GM18520 (cell line): Measurements from ENCODE around the gene POLD1.
"Not testable (repeated sequence)": the region's sequence is repeated elsewhere in the genome, so short reads cannot be mapped to it uniquely, and the experiment has no call there.

Source experiments
- ATAC-seq: cut with Tn5 transposase; IDR thresholded peaks from one replicate; pipeline ENCODE4 v1.9.1; 2021; ENCODE audit not compliant: unreplicated experiment

The POLD1 gene

DNA sequence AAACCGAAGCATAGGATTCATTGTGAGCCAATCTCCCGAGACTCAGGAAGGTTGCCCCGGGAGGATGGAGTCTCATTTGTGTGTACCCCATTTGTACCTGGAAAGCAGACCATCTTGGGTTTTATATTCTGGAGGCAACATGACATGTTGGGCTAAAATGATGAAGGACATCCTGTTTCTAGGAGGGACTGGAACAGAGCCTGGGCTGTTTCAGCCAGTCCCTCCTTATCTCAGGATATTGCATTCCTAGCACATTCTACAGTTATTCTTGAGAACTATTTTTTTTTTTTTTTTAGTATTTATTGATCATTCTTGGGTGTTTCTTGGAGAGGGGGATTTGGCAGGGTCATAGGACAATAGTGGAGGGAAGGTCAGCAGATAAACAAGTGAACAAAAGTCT, 6.1 kb downstream of the POLD1 start:
- not testable (repeated sequence) for ATAC-seq

DNA sequence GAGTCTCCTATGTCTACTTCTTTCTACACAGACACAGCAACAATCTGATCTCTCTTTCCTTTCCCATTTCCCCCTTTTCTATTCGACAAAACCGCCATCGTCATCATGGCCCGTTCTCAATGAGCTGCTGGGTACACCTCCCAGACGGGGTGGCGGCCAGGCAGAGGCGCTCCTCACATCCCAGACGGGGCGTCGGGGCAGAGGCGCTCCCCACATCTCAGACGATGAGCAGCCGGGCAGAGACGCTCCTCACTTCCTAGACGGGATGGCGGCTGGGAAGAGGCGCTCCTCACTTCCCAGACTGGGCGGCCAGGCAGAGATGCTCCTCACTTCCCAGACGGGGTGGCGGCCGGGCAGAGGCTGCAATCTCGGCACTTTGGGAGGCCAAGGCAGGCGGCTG, 6.8 kb downstream of the POLD1 start:
- ATAC-seq: not testable (repeated sequence)

DNA sequence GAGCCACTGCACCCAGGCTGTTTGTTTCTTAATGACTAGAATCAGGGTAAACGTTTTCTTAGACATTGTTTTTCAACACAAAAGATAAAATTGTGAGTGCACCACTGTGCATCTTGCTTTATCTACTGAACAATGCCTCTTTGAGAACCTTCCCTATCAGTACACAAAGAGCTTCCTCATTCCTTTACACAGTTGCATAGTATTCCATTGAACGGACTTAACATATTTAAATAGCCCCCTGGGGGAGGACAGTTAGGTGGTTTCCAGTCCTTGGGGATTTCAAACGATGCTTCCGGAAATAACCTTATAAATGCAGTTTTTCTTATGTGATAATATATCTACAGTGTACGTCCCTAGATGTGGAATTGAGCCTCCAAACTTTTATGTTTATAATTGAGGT, 8.6 kb downstream of the POLD1 start:
- ATAC-seq: no peak

DNA sequence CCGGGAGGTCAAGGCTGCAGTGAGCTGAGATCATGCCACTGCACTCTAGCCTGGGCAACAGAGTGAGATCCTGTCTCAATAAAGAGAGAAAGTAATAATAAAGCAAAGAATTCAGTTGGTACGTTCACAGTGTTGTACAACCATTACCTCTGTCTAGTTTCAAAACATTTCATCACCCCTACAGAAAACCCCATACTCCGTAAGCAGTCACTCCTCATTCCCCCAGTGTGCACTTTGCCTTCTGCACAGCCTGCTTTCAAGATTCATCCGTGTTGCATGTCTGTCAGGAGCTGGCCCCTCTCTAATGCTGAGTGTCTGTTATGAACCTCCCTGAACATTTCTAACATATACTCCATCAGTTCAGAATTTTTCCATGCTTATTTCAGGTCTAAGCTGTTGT, 9.4 kb downstream of the POLD1 start:
- no peak for ATAC-seq

DNA sequence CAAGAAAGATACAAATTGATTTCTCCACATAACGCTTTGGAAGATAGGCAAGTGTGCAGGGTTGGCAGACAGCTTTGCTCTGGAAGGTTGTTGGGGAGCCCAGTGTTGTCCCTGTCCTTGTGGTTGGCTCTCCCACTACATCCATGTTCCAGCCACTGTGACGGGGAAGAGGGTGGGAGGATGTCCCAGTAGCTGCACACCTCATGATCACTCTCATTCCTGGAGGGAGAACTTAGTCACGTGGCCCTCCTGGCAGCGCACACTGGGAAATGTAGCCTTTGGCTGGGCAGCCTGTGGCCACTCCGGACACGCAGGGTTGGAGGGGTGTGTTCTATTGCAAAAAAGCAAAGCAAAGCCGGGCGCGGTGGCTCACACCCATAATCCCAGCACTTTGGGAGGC, 9.9 kb downstream of the POLD1 start:
- no peak for ATAC-seq

DNA sequence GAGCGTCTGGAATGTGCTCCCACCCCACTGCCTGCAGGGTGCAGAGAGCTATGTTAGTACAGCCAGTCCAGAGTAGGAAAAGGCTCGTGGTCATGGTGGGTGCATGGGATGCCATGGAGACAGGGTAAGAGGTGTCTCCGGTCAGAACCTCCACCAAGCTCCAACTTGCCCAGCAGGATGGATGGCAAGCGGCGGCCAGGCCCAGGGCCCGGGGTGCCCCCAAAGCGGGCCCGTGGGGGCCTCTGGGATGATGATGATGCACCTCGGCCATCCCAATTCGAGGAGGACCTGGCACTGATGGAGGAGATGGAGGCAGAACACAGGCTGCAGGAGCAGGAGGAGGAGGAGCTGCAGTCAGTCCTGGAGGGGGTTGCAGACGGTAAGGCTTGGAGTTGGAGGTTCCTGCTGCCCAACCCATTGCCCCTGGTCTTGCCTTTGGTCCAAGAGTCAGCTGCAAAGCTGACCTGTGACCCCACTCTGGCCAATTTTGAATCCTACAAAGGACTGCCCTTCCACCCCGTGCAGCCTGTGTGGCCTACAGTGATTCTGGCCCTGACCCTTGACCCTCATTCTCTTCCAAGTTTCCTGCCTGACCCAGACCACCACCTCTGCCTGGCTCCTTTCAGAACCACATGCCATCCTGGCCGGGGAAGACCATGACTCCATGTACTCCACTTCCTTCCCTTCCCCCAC, 14.7 kb downstream of the POLD1 start:
- ATAC-seq: no peak

DNA sequence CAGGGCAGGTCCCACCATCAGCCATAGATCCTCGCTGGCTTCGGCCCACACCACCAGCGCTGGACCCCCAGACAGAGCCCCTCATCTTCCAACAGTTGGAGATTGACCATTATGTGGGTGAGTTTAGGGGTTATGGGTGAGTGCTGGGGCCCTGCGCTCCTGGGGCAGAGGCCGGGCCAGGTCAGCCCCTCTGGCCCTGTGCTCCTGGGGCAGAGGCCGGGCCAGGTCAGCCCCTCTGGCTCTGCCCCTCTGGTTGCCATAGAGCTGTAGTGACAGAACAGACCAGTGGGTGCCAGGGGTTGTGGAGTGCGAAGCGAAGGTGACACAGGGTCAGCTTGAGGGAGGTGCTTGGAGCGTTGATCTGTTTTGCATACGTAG, 15.2 kb downstream of the POLD1 start:
- no peak for ATAC-seq

DNA sequence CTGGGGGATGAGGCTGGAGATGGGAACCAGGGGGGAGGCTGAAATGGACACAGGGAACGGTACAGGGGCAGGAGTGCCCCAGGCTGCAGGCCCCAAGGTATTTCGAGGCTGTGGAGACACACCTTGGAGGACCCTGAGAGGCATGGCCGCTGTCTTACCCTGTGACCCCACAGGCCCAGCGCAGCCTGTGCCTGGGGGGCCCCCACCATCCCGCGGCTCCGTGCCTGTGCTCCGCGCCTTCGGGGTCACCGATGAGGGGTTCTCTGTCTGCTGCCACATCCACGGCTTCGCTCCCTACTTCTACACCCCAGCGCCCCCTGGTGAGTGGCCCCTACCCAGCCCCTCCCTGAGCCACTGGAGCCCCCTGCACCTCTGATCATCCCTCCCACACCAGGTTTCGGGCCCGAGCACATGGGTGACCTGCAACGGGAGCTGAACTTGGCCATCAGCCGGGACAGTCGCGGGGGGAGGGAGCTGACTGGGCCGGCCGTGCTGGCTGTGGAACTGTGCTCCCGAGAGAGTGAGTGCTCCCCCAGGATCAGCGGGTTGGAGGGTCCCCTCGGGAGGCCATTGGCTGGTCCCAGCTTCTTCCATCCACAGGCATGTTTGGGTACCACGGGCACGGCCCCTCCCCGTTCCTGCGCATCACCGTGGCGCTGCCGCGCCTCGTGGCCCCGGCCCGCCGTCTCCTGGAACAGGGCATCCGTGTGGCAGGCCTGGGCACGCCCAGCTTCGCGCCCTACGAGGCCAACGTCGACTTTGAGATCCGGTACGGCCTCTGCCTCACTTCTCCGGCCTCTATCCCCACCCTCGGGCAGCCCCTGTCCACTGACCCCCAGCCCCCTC, 17.7 kb downstream of the POLD1 start:
- ATAC-seq: no peak

DNA sequence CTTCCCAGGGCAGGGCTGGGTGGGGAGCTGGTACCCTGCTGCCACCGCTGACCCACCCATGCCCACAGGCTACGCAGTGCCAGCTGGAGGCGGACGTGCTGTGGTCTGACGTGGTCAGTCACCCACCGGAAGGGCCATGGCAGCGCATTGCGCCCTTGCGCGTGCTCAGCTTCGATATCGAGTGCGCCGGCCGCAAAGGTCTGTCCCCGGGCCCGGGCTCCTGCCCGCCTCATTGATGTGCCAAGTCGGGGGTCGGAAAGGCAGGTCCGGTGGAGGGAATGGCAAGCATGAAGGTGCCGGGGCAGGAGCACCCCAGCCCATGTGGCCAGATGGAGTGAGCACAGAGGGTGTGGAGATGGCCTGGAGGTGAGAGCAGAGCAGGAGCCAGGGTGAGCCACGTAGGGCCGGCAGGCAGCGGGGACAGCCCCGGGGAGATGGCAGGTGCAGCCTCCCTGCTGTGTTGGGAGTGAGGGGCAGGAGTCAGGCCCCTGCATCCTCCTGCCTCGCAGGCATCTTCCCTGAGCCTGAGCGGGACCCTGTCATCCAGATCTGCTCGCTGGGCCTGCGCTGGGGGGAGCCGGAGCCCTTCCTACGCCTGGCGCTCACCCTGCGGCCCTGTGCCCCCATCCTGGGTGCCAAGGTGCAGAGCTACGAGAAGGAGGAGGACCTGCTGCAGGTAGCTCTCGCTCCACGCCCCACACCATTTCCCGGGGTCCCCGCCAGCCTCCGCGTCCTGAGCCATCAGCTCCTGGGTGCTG, 18.6 kb downstream of the POLD1 start:
- ATAC-seq: no peak

DNA sequence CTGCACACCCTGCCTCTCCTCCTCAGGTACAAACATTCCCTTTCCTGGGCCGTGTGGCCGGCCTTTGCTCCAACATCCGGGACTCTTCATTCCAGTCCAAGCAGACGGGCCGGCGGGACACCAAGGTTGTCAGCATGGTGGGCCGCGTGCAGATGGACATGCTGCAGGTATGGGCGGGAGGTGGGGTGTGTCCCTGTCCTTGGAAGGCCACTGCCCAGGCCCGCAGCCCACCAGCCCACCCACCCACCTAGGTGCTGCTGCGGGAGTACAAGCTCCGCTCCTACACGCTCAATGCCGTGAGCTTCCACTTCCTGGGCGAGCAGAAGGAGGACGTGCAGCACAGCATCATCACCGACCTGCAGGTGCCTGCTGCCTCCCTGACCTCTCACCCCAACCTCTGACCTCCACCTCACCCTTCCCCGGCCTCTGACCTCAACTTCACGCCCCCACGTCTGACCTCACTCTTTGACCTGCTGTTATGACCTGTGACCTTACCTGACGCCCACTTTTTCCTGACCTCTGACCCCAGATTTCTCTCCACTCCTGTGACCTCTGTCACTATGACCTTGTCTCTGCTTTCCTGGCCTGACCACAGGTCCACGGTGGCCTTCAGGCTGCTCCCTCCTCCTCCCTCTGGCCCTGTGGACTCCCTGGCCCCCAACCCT, 22.1 kb downstream of the POLD1 start:
- ATAC-seq: no peak

DNA sequence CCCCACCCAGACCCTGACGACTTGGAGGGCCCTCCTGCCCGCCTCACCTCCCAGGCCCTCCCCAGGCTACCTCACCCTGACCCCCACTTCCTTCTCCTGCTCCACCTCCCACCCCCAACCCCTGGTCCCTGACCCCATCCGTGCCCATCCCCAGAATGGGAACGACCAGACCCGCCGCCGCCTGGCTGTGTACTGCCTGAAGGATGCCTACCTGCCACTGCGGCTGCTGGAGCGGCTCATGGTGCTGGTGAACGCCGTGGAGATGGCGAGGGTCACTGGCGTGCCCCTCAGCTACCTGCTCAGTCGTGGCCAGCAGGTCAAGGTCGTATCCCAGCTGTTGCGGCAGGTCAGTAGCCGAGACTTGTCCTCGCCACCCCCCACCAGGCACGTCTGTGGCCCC, 22.7 kb downstream of the POLD1 start:
- ATAC-seq: no peak

DNA sequence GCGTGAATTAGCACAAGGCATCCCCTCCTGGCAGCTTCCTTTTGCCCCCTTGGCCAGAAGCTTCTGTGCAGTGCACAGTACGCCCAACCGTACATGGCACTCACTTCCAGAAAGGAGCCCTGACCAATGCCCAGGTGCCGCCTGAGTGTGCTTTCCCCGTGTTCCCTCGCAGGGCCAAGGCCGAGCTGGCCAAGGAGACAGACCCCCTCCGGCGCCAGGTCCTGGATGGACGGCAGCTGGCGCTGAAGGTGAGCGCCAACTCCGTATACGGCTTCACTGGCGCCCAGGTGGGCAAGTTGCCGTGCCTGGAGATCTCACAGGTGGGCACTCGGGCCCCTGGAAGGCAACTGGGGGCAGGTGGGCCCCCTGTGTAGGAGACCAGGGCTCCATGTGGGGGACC, 25.2 kb downstream of the POLD1 start:
- ATAC-seq: no peak

DNA sequence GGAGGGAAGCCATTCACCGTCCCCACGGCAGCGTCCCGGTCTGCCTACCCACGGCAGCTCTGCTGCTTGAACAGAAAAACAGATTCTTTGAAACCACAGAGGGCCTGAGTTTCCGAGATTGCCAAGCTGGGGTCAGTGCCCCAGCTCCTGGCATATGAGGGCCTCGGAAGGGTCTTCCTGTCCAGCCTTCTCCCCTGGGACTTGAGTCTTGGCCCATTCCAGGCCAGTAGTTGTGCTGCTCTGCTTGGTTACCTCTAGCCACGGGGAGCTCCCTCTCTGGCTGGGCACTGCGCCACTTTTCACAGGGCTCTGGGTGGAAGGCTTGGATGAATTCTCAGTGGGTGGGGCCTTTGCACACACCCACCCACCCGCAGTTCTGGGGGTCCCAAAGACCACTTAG, 26.0 kb downstream of the POLD1 start:
- ATAC-seq: no peak

DNA sequence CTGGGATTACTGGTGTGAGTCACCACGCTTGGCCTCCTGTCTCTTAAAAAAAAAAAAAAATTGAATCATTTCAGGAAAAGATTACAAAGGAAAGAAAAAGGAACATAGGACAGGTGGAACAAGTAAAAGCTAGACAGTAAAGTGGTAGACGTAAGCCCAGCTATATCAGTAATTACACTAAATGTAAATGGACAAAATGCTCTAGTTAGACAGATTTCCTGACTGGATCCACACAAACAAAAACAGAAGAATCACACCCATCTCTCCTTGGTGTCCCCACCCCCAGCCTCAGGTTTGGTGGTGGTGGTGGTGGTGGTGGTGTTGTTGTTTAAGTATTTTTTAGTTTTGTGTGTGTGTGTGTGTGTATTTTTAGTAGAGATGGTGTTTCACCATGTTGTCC, 28.3 kb downstream of the POLD1 start:
- ATAC-seq: no peak

DNA sequence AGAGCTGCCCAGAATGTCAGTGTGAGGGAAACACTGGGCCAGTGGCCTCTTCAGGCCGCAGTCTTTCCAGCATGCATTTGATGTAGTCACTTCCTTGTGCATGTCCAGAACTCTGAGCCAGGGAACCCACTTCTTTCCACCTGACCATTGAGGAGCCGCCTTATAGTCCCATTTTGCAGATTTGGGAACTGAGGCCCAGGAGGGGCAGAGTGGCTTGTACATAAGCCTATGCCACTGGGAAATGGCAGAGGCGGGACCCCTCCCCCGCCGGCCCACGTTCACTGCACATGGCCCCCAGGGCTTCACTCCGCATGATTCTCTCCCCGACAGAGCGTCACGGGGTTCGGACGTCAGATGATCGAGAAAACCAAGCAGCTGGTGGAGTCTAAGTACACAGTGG, 28.9 kb downstream of the POLD1 start:
- no peak for ATAC-seq

DNA sequence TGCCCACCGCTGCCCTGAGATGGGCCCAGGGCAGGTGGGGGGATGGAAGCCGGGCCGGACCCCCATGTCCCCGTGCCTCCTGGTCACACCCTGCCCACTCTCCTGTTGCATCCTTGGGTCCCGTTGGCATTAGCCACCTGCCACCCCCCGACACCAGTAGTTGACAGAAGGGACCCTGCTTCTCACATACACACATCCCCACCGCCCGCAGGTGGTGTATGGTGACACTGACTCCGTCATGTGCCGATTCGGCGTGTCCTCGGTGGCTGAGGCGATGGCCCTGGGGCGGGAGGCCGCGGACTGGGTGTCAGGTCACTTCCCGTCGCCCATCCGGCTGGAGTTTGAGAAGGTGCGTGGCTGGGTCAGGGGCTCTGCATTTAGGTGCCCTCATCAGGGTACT, 29.4 kb downstream of the POLD1 start:
- ATAC-seq: no peak

DNA sequence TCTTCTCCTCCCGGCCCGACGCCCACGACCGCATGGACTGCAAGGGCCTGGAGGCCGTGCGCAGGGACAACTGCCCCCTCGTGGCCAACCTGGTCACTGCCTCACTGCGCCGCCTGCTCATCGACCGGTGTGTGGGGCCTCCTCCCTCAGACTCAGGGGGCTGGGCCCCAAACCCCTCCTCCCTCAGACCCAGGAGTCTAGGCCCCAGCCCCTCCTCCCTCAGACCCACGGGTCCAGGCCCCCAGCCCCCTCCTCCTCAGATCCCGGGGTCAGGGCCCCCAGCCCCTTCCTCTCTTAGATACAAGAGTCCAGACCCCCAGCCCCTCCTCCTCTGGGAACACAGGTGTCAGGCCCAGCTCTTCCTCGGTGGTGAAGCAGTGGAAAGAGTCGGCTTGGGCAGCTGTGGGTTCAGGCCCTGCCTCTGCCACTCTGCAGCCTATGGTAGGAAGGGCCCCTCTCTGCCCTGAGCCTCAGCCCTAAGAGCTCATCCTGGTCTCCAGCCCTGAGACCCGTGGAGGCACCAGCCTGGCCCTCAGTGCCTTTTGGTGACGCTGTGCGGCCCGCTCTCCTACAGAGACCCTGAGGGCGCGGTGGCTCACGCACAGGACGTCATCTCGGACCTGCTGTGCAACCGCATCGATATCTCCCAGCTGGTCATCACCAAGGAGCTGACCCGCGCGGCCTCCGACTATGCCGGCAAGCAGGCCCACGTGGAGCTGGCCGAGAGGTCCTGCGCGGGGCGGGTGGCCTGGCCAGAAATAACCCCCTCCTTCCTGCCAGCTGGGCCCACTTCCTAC, 30.9 kb downstream of the POLD1 start:
- ATAC-seq: no peak

DNA sequence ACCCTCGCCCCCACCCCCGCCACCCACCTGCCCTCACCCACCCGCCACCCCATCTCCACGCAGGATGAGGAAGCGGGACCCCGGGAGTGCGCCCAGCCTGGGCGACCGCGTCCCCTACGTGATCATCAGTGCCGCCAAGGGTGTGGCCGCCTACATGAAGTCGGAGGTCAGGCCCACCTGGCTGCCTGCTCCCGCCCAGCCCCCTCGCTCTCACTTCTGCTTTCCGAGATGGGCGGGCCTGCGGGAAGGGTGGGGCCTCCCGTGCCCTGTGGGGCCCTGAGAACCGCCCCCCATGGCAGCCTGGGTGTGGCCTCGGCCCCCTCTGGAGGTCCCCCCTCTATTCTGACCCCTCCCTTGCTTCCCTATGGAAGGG, 31.5 kb downstream of the POLD1 start:
- no peak for ATAC-seq

DNA sequence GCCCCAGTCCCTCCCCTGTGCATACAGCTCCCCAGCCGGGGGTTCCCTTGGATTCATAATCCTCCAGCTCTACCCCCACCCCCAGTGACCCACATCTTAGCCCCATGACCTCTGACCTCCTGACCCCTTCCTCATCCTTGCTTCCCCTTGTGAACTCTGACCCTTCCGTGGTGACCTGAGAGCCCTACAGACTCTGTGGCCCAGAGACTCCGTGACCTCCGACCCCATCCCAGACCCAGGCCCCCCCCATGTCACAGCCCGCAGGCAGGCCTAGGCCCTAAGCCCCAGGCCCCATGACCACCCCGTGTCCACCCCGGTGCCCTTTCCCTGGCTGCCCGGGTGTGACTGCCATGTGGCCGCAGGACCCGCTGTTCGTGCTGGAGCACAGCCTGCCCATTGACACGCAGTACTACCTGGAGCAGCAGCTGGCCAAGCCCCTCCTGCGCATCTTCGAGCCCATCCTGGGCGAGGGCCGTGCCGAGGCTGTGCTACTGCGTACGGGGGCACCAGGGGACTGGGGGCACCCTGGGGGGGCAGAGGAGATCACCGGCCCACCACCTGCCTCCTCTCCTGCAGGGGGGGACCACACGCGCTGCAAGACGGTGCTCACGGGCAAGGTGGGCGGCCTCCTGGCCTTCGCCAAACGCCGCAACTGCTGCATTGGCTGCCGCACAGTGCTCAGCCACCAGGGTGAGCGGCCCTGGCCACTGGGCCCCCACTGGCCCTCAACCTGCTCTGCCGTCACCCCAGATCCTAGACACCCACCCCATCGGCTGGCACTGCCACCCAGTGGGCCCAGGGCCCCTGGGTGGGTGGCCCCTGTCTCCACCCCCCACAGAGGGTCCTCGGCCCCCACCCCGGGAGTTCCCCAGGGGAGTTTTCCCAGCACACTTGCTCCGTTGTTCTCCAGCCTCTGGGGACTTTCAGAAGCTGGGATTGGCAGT, 32.2 kb downstream of the POLD1 start:
- ATAC-seq: no peak
